HepG2 (cell line): Measurements from ENCODE around the gene MFRP. TPM values are rescaled to one million over a fixed set of nuclear protein-coding genes. Genes with fewer than 3 reads are reported as not detected.

Experiments
- CCAR2 ChIP-seq: fragments of 200-400 bp; formaldehyde crosslinking; optimal IDR thresholded peaks from 2 replicates; pipeline ENCODE3; 2018; ENCODE audit warnings: low read depth, mild to moderate bottlenecking, low read length, moderate library complexity
- DDIT3 ChIP-seq: sonication (generic); formaldehyde crosslinking; IDR thresholded peaks from 2 replicates; pipeline ENCODE4 v1.4.0; 2020; ENCODE audit warnings: mild to moderate bottlenecking, missing genetic modification reagents
- ESRRA ChIP-seq: sonication (generic); formaldehyde crosslinking; IDR thresholded peaks from 2 replicates; pipeline ENCODE4 v1.5.1; 2020; ENCODE audit warnings: mild to moderate bottlenecking, low read depth, missing genetic modification reagents
- GLI4 ChIP-seq: sonication (generic); formaldehyde crosslinking; IDR thresholded peaks from 2 replicates; pipeline ENCODE4 v1.5.1; 2020; ENCODE audit warnings: missing genetic modification reagents, mild to moderate bottlenecking, moderate library complexity, borderline replicate concordance
- HNF1B ChIP-seq: sonication (generic); formaldehyde crosslinking; IDR thresholded peaks from 2 replicates; pipeline ENCODE4 v1.5.1; 2020; ENCODE audit warnings: mild to moderate bottlenecking, moderate library complexity, missing genetic modification reagents
- HNRNPLL ChIP-seq: fragments of 200-400 bp; formaldehyde crosslinking; IDR thresholded peaks from 2 replicates; pipeline ENCODE4 v1.6.1; 2017; ENCODE audit warnings: mild to moderate bottlenecking, low read depth, low read length; ENCODE audit not compliant: poor library complexity, severe bottlenecking
- MED1 ChIP-seq: sonication (generic); formaldehyde crosslinking; IDR thresholded peaks from 2 replicates; pipeline ENCODE4 v1.4.0; 2020; ENCODE audit warnings: missing genetic modification reagents
- NFKB2 ChIP-seq: sonication (generic); formaldehyde crosslinking; IDR thresholded peaks from 2 replicates; pipeline ENCODE4 v1.4.0; 2020; ENCODE audit warnings: missing genetic modification reagents, borderline replicate concordance
- PAXIP1 ChIP-seq: sonication (generic); formaldehyde crosslinking; conservative IDR thresholded peaks from 2 replicates; pipeline ENCODE4 v1.4.0; 2020; ENCODE audit warnings: mild to moderate bottlenecking, missing genetic modification reagents, moderate library complexity
- PLRG1 ChIP-seq: fragments of 450-650 bp; conservative IDR thresholded peaks from 2 replicates; pipeline ENCODE4 v1.6.1; 2016
- POLR2G ChIP-seq: fragments of 200-400 bp; formaldehyde crosslinking; IDR thresholded peaks from 2 replicates; pipeline ENCODE4 v1.6.1; 2018; ENCODE audit warnings: mild to moderate bottlenecking, low read depth, low read length, moderate library complexity
- SP5 ChIP-seq: IDR thresholded peaks from 2 replicates; pipeline ENCODE4 v1.6.1; 2016; ENCODE audit warnings: low read depth, borderline replicate concordance
- ZMYM4 ChIP-seq: sonication (generic); formaldehyde crosslinking; IDR thresholded peaks from 2 replicates; pipeline ENCODE4 v1.8.1; 2023; ENCODE audit warnings: mild to moderate bottlenecking, missing genetic modification reagents
- ZNF264 ChIP-seq: sonication (generic); formaldehyde crosslinking; IDR thresholded peaks from 2 replicates; pipeline ENCODE4 v1.4.0; 2020; ENCODE audit warnings: missing genetic modification reagents
- ZNF317 ChIP-seq: sonication (generic); formaldehyde crosslinking; IDR thresholded peaks from 2 replicates; pipeline ENCODE4 v1.5.0; 2020; ENCODE audit warnings: mild to moderate bottlenecking, missing genetic modification reagents
- ZNF333 ChIP-seq: sonication (generic); formaldehyde crosslinking; IDR thresholded peaks from 2 replicates; pipeline ENCODE4 v1.4.0; 2020; ENCODE audit warnings: mild to moderate bottlenecking, missing genetic modification reagents, borderline replicate concordance
- ZNF652 ChIP-seq: IDR thresholded peaks from 2 replicates; pipeline ENCODE4 v1.6.1; 2016; ENCODE audit warnings: low read depth, borderline replicate concordance
- polyA plus RNA-seq, 8 experiments: library from polyadenylated mRNA; depleted of rRNA in 3 of 8; stranded (reverse) in 7 of 8; unstranded in 1 of 8; fragments of >200 nt; fragmentation: Illumina TruSeq in 4 of 8; extraction: Trizol in 4 of 8; gene quantifications; 2 replicates each; pipeline versions ENCODE4 v1.2.1 to v1.2.3, GENCODE V29; 2011 to 2016; ENCODE audit warnings: low read depth in 4 of 8, missing spikeins in 1 of 8, mixed read lengths in 1 of 8; ENCODE audit not compliant: insufficient read depth in 1 of 8
- total RNA-seq, 5 experiments: library from RNA; depleted of rRNA; stranded (reverse); fragments of >200 nt; fragmentation: Illumina TruSeq; extraction: Trizol; gene quantifications; 2 replicates each; pipeline ENCODE4 v1.2.3, GENCODE V29; 2016; ENCODE audit warnings: low read depth in 1 of 5
- TF ChIP-seq, protein P1 (sequence below): sonication (generic); formaldehyde crosslinking; IDR thresholded peaks from 2 replicates; pipeline ENCODE4 v1.5.1; 2020; ENCODE audit warnings: mild to moderate bottlenecking, missing genetic modification reagents, moderate library complexity
- TF ChIP-seq, protein P2 (sequence below): sonication (generic); formaldehyde crosslinking; IDR thresholded peaks from 2 replicates; pipeline ENCODE4 v1.5.0; 2020; ENCODE audit warnings: mild to moderate bottlenecking, missing genetic modification reagents

MFRP gene
- total and polyA plus RNA-seq, 2 of the 13 experiments (the other 11 are each of a cell fraction or from before 2014, with no cell fraction given), result not detected

DNA sequence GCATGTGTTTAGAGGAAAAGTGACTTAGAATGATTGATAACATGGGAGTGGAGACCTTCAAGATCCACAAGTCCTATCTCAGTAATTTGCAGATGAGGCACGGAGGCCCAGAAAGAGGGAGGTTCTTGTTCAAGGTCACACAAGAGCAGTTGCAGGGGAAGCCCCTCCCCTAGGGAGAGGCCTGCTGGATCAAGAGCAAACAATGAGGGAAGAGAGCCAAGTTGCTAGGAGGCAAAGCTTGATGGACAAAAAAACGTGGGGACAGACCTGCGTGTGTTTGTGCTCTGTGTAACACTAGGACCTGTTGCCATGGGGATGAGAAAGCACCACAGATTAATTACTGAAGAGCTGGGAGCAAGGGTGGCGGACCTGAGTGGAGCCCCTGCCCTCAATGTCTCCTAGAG lies 6.4 kb upstream of the MFRP start (continued):
- TF ChIP-seq POLR2G (no peak), HNRNPLL (no peak), ZNF317 (CRISPR knock-in tag) (no peak), ZNF652 (CRISPR knock-in tag) (no peak), GLI4 (CRISPR knock-in tag) (no peak), CCAR2 (no peak), ZNF264 (no peak), ESRRA (CRISPR knock-in tag) (peak; percentile 74), SP5 (CRISPR knock-in tag) (peak; percentile 70), HNF1B (no peak), ZNF333 (CRISPR knock-in tag) (no peak), ZMYM4 (CRISPR knock-in tag) (peak; percentile 47; the same call in 1 of the 2 replicates), PAXIP1 (peak; percentile 58), NFKB2 (CRISPR knock-in tag) (no peak), DDIT3 (CRISPR knock-in tag) (no peak), PLRG1 (no peak), MED1 (peak; percentile 31; the same call in 1 of the 2 replicates)
- TF ChIP-seq, protein P1, sequence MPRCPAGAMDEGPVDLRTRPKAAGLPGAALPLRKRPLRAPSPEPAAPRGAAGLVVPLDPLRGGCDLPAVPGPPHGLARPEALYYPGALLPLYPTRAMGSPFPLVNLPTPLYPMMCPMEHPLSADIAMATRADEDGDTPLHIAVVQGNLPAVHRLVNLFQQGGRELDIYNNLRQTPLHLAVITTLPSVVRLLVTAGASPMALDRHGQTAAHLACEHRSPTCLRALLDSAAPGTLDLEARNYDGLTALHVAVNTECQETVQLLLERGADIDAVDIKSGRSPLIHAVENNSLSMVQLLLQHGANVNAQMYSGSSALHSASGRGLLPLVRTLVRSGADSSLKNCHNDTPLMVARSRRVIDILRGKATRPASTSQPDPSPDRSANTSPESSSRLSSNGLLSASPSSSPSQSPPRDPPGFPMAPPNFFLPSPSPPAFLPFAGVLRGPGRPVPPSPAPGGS (CRISPR knock-in tag), result no peak
- TF ChIP-seq, protein P2, sequence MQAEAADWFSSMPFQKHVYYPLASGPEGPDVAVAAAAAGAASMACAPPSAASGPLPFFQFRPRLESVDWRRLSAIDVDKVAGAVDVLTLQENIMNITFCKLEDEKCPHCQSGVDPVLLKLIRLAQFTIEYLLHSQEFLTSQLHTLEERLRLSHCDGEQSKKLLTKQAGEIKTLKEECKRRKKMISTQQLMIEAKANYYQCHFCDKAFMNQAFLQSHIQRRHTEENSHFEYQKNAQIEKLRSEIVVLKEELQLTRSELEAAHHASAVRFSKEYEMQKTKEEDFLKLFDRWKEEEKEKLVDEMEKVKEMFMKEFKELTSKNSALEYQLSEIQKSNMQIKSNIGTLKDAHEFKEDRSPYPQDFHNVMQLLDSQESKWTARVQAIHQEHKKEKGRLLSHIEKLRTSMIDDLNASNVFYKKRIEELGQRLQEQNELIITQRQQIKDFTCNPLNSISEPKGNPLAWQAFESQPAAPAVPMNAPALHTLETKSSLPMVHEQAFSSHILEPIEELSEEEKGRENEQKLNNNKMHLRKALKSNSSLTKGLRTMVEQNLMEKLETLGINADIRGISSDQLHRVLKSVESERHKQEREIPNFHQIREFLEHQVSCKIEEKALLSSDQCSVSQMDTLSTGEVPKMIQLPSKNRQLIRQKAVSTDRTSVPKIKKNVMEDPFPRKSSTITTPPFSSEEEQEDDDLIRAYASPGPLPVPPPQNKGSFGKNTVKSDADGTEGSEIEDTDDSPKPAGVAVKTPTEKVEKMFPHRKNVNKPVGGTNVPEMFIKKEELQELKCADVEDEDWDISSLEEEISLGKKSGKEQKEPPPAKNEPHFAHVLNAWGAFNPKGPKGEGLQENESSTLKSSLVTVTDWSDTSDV (CRISPR knock-in tag), result no peak
